NB4 (cell line): ENCODE results near the gene BRME1.

Experiments
- POLR2A ChIP-seq: IDR thresholded peaks from 2 replicates; pipeline ENCODE4 v1.6.1; 2011; ENCODE audit warnings: mild to moderate bottlenecking; ENCODE audit not compliant: insufficient read length; ENCODE audit errors: extremely low read depth
- TF ChIP-seq, protein P1 (sequence below): IDR thresholded peaks from one replicate; pipeline ENCODE4 v1.5.1; 2012; ENCODE audit warnings: low read depth, low read length
- TF ChIP-seq, protein P2 (sequence below): IDR thresholded peaks from 2 replicates; pipeline ENCODE4 v1.6.1; 2011; ENCODE audit warnings: low read depth, low read length

DNA sequence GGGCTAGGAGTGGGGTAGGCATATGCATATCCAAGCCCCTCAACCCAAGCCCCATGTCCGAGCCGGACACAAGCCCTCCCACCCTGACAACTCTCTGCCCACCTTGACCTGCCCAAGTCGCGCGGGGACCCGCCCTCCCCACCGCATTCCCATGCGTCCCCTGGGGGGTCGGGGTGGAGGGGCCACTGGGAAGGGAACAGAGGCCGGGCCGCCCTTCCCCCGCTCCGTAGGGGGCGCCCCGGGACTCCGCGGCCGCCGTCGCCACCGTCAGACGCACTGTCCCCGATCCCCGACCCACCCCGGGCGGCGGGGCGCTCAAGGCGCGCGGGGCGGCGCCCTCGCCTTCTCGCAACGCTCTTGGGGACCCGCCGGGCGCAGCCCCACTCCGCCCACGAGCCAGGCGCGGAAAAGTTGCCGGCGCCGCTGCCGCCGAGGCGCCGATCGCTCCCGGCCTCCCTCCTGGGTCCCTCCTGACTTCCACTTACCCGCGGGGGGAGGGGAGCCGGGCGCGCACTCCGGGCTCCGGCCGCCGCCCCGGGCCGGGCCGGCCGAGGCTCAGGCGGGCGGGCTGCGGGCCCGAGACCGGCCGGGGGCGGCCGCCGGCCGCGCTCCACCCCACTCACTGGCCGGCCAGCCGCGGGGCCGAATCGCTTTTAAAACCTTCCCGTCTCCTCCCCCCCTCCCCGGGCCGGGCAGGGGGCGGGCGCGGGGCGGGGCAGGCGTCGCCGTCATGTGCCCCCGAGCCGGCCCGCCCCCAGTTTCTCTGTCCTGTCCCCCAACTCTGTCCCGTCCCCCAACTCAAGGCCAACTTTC is 63.4 kb downstream of the BRME1 start:
- TF ChIP-seq, protein P1, sequence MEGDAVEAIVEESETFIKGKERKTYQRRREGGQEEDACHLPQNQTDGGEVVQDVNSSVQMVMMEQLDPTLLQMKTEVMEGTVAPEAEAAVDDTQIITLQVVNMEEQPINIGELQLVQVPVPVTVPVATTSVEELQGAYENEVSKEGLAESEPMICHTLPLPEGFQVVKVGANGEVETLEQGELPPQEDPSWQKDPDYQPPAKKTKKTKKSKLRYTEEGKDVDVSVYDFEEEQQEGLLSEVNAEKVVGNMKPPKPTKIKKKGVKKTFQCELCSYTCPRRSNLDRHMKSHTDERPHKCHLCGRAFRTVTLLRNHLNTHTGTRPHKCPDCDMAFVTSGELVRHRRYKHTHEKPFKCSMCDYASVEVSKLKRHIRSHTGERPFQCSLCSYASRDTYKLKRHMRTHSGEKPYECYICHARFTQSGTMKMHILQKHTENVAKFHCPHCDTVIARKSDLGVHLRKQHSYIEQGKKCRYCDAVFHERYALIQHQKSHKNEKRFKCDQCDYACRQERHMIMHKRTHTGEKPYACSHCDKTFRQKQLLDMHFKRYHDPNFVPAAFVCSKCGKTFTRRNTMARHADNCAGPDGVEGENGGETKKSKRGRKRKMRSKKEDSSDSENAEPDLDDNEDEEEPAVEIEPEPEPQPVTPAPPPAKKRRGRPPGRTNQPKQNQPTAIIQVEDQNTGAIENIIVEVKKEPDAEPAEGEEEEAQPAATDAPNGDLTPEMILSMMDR: no peak
- peak; percentile 86 for TF ChIP-seq POLR2A
- TF ChIP-seq, protein P2, sequence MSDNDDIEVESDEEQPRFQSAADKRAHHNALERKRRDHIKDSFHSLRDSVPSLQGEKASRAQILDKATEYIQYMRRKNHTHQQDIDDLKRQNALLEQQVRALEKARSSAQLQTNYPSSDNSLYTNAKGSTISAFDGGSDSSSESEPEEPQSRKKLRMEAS: no peak
